Activated naive CD8-positive, alpha-beta T cell treated with anti-CD3 and anti-CD28 coated beads, Interleukin-2, amount 50 U/mL, for 24 hours (primary cell): Measurements from ENCODE around the gene AMACR.
"Not testable (repeated sequence)": the region's sequence is repeated elsewhere in the genome, so short reads cannot be mapped to it uniquely, and the experiment has no call there.

Experiments
- ATAC-seq: fragments of 150-1000 bp; cut with Tn5 transposase; one replicate; pipeline ENCODE4 v1.10.0; 2021
- DNase-seq: peaks from one replicate; pipeline ENCODE4 v3.0.0; 2021
- H3K27ac Mint-ChIP-seq: one replicate; pipeline ENCODE4 v1.8.0; 2021; ENCODE audit warnings: mild to moderate bottlenecking, mixed read lengths
- H3K27me3 Mint-ChIP-seq: one replicate; pipeline ENCODE4 v1.8.0; 2021; ENCODE audit warnings: mixed read lengths
- H3K36me3 Mint-ChIP-seq: one replicate; pipeline ENCODE4 v1.8.0; 2021; ENCODE audit warnings: low read depth, mixed read lengths
- H3K4me1 Mint-ChIP-seq: one replicate; pipeline ENCODE4 v1.8.0; 2021; ENCODE audit warnings: mixed read lengths
- H3K4me3 Mint-ChIP-seq: one replicate; pipeline ENCODE4 v1.8.0; 2021; ENCODE audit warnings: mild to moderate bottlenecking, moderate library complexity, mixed read lengths
- H3K9me3 Mint-ChIP-seq: one replicate; pipeline ENCODE4 v1.8.0; 2021; ENCODE audit warnings: mixed read lengths

Gene AMACR

DNA sequence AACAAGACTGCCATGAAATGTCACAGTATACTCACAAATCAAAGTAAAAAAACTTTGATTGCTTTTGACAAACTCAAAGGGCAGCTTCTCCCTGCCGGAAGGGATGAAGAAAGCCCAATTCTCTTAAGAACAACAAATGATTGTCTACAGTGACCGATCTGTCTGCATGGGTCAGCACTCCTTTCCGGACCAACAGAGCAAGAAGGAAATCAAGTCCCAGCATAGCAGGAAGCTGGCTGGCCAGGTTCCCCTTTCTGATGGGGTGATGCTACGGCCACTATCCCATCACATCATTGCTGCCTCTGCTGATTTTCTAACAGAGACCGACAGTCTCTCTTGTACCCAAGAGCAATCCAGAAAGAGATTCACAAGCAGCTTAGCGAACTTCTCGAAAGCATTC is 34.5 kb upstream of the AMACR start:
- Mint-ChIP-seq H3K4me1 (peaks cover 3% of the 10 kb centered on the region), H3K27me3 (no peaks in the 10 kb centered on the region)

DNA sequence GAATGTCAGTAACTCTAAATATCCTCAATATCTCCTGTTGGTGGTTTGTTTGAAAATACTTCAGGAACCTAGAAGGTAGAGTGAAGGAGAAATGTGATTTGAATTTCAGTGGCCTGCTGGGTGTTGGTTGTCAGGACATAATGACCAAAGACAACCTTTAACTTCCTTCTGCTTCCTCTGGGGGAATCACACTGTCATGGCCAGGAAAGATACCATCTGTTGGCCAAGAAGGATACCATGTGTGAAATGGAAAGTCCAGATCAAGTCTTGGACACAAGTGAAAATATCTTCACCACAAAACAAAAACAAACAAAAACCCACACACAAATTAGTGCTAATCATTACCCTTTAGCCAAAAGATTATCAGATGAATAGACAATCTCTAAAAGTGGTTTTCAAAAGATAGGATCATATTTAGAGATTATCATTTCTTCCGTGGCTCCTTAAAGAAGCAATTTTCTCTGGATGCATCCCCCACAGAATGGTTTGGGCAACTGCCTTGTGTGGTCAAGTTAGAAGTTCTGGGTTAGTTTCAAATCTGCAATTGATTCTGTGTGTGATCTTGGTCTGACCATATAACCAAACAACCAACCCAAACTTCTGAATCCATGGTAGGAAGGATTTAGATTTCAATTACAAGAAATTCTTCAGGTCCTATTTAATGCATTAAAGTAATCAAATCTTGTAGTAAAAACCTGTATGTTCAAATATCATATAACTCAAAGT is 33.6 kb upstream of the AMACR start:
- DNase-seq (no peak), ATAC-seq (no peak)
- Mint-ChIP-seq H3K4me1 (peaks cover 3% of the 10 kb centered on the region), H3K27me3 (no peaks in the 10 kb centered on the region), H3K36me3 (peaks cover 3% of the 10 kb centered on the region), H3K9me3 (no peaks in the 10 kb centered on the region), H3K4me3 (no peak overlapping the region), H3K27ac (no peak overlapping the region)

More for the DNA sequence above, 34.5 kb upstream of the AMACR start:
- ATAC-seq (no peak), DNase-seq (no peak)
- H3K36me3 Mint-ChIP-seq, result peaks cover 3% of the 10 kb centered on the region
- no peaks in the 10 kb centered on the region for H3K9me3 Mint-ChIP-seq
- H3K4me3 Mint-ChIP-seq, result no peak overlapping the region
- H3K27ac Mint-ChIP-seq, result no peak overlapping the region

DNA sequence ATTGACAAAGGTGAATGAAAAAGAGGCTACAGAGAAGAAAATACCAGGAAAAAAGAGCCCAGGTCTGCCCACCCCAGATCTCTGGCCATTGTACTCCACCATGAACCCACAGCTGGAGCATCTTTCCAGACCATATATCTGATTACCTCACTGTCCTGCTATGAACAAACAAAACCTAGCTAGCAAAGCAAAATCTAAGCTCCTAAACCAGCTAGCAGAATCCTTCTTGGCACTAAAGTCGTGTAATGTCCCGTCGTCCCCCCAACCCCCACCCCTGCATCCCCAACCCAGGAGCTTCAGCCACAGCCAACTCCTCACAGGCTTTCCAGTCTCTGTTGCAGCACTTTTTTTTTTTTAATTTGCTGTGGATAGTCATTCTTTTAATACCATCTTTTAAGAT is 32.6 kb upstream of the AMACR start:
- no peak for DNase-seq
- peaks cover 3% of the 10 kb centered on the region for H3K4me1 Mint-ChIP-seq
- no peak overlapping the region for H3K4me3 Mint-ChIP-seq
- H3K9me3 Mint-ChIP-seq, result no peaks in the 10 kb centered on the region
- peaks cover 3% of the 10 kb centered on the region for H3K36me3 Mint-ChIP-seq
- H3K27me3 Mint-ChIP-seq, result no peaks in the 10 kb centered on the region
- ATAC-seq, result no peak
- no peak overlapping the region for H3K27ac Mint-ChIP-seq

- Mint-ChIP-seq H3K27me3 (no peaks in the 10 kb centered on the region), H3K9me3 (no peaks in the 10 kb centered on the region), H3K27ac (no peak overlapping the region), H3K4me3 (no peak overlapping the region), H3K4me1 (peaks cover 3% of the 10 kb centered on the region), H3K36me3 (peaks cover 3% of the 10 kb centered on the region)
- no peak for DNase-seq
- no peak for ATAC-seq
Observed at GRCh38 chr5:34039398-34040157, 31.7 kb upstream of the AMACR start.

DNA sequence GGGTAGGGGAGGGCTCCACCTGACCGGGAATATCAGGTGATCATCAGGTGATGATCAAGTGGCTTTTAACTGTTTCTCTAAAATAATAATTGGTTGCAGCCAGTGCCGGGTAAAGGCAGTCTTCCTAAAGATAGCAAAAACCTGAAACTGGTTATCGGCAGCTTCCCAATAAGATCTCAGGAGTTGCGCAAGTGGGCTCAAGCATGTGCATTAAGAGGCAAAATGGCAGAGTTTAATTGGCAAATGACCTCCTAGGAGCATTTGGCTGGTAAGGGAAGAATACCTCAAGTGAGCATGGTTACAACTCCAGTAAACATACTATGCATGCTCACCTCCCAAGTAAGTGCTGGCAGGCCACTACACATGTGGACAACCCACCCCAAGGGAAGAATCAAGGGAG is 31.0 kb upstream of the AMACR start:
- ATAC-seq (no peak), DNase-seq (no peak)
- no peak overlapping the region for H3K4me3 Mint-ChIP-seq
- H3K27me3 Mint-ChIP-seq, result no peaks in the 10 kb centered on the region
- H3K4me1 Mint-ChIP-seq, result peaks cover 3% of the 10 kb centered on the region
- H3K36me3 Mint-ChIP-seq, result peaks cover 3% of the 10 kb centered on the region
- H3K27ac Mint-ChIP-seq, result no peak overlapping the region
- H3K9me3 Mint-ChIP-seq, result no peaks in the 10 kb centered on the region

DNA sequence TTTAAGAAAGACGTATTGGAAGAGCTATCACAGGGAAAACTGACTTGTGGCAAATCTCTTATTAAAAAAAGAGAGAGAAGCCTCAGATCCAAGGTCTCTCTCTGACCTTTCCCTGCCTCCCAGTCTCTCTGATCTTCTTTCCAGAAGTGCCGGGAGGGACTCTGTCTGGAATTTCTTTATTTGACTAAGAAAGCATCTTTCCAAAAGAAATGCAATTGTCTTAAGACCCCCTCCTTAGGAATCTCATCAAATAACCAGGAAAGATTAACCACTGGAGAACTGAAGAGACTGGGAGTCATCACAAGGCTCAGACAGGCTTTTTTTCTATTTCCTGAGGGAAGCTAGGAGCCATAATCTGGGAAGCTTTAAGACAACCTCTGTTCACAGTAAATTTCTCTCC is 30.5 kb upstream of the AMACR start:
- Mint-ChIP-seq H3K27ac (no peak overlapping the region), H3K4me3 (no peak overlapping the region), H3K4me1 (peaks cover 3% of the 10 kb centered on the region), H3K36me3 (peaks cover 5% of the 10 kb centered on the region), H3K9me3 (no peaks in the 10 kb centered on the region), H3K27me3 (no peaks in the 10 kb centered on the region)
- no peak for ATAC-seq
- no peak for DNase-seq

- no peak overlapping the region for H3K27ac Mint-ChIP-seq
- H3K27me3 Mint-ChIP-seq, result no peaks in the 10 kb centered on the region
- peaks cover 7% of the 10 kb centered on the region for H3K36me3 Mint-ChIP-seq
- peaks cover 3% of the 10 kb centered on the region for H3K4me1 Mint-ChIP-seq
- no peak overlapping the region for H3K4me3 Mint-ChIP-seq
- no peaks in the 10 kb centered on the region for H3K9me3 Mint-ChIP-seq
- DNase-seq (no peak), ATAC-seq (no peak)
Observed at GRCh38 chr5:34037726-34038125, 29.9 kb upstream of the AMACR start.

GRCh38 chr5:34035756-34036155 is 27.9 kb upstream of the AMACR start:
- ATAC-seq (no peak), DNase-seq (no peak)
- H3K4me1 Mint-ChIP-seq, result no peaks in the 10 kb centered on the region
- H3K36me3 Mint-ChIP-seq, result peaks cover 7% of the 10 kb centered on the region
- no peaks in the 10 kb centered on the region for H3K9me3 Mint-ChIP-seq
- no peak overlapping the region for H3K27ac Mint-ChIP-seq
- H3K27me3 Mint-ChIP-seq, result no peaks in the 10 kb centered on the region
- H3K4me3 Mint-ChIP-seq, result no peak overlapping the region

DNA sequence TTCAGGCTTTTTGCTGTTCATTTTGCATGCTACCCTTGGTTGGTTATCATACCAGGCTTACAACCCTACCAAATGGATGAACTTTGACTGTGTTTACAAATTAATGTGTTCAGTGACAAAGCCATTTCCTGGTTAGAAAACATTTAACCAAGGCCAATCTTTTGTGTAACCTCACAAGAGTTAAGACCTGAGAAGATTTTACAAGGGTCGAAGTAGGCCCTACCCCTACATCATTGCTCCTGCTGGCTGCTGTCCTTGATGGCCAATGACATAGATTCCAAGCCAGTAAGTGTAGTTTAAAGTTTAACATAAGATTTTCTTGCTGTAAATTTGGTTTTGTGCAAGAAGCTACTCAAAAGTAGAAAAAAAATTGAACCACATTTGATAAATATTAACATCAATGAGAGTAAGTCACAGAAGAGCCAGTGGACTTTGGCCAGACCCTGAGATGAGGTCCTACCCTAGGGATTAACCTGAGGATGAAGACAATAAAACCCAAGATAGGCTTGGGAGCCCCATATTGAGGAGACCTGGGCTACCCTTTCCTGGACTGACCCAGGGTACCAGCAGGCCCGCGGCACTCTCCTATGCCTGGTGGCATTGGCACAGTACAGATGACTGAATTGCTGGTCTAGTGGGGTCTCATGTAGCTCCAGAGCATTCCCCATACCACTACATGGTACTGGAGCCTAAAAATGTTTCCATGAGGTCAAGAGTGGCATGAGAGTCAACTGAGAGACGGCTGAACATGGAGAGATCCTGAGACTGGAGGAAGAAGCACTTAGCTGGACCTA is 26.9 kb upstream of the AMACR start:
- H3K4me3 Mint-ChIP-seq, result no peak overlapping the region
- DNase-seq (no peak), ATAC-seq (no peak)
- no peaks in the 10 kb centered on the region for H3K4me1 Mint-ChIP-seq
- H3K36me3 Mint-ChIP-seq, result peaks cover 7% of the 10 kb centered on the region
- no peak overlapping the region for H3K27ac Mint-ChIP-seq
- H3K27me3 Mint-ChIP-seq, result no peaks in the 10 kb centered on the region
- no peaks in the 10 kb centered on the region for H3K9me3 Mint-ChIP-seq

GRCh38 chr5:34031966-34032365 is 24.1 kb upstream of the AMACR start:
- Mint-ChIP-seq H3K36me3 (peaks cover 6% of the 10 kb centered on the region), H3K4me3 (no peak overlapping the region), H3K27me3 (no peaks in the 10 kb centered on the region), H3K9me3 (no peaks in the 10 kb centered on the region), H3K4me1 (no peaks in the 10 kb centered on the region), H3K27ac (no peak overlapping the region)
- DNase-seq, result no peak
- ATAC-seq, result no peak

GRCh38 chr5:34031117-34031516 is 23.3 kb upstream of the AMACR start:
- DNase-seq (no peak), ATAC-seq (no peak)
- no peaks in the 10 kb centered on the region for H3K4me1 Mint-ChIP-seq

GRCh38 chr5:34030585-34030984 is 22.7 kb upstream of the AMACR start:
- not testable (repeated sequence) for H3K27ac Mint-ChIP-seq, ATAC-seq, H3K4me1 Mint-ChIP-seq, H3K27me3 Mint-ChIP-seq, DNase-seq, H3K36me3 Mint-ChIP-seq, H3K9me3 Mint-ChIP-seq, H3K4me3 Mint-ChIP-seq

More at GRCh38 chr5:34031117-34031516, 23.3 kb upstream of the AMACR start:
- Mint-ChIP-seq H3K27ac (no peak overlapping the region), H3K4me3 (no peak overlapping the region), H3K9me3 (no peaks in the 10 kb centered on the region), H3K27me3 (no peaks in the 10 kb centered on the region), H3K36me3 (peaks cover 6% of the 10 kb centered on the region)

- peaks cover 6% of the 10 kb centered on the region for H3K36me3 Mint-ChIP-seq
Observed at GRCh38 chr5:34030048-34030447, 22.2 kb upstream of the AMACR start.

GRCh38 chr5:34028349-34028748 is 20.5 kb upstream of the AMACR start:
- H3K4me3 Mint-ChIP-seq, result no peak overlapping the region
- no peak for DNase-seq

More at GRCh38 chr5:34030048-34030447, 22.2 kb upstream of the AMACR start:
- no peaks in the 10 kb centered on the region for H3K4me1 Mint-ChIP-seq
- ATAC-seq (no peak), DNase-seq (no peak)
- H3K9me3 Mint-ChIP-seq, result no peaks in the 10 kb centered on the region
- no peak overlapping the region for H3K4me3 Mint-ChIP-seq
- H3K27me3 Mint-ChIP-seq, result no peaks in the 10 kb centered on the region
- H3K27ac Mint-ChIP-seq, result no peak overlapping the region

More at GRCh38 chr5:34028349-34028748, 20.5 kb upstream of the AMACR start:
- no peaks in the 10 kb centered on the region for H3K27me3 Mint-ChIP-seq
- H3K9me3 Mint-ChIP-seq, result no peaks in the 10 kb centered on the region
- peaks cover under 1% of the 10 kb centered on the region for H3K4me1 Mint-ChIP-seq
- H3K27ac Mint-ChIP-seq, result no peak overlapping the region
- peaks cover 4% of the 10 kb centered on the region for H3K36me3 Mint-ChIP-seq
- ATAC-seq, result no peak
